Activated CD8-positive, alpha-beta memory T cell treated with anti-CD3 and anti-CD28 coated beads, Interleukin-2, amount 50 U/mL, for 24 hours (primary cell): Measurements from ENCODE around the gene TRIOBP.

Experiments
- DNase-seq: peaks from one replicate; pipeline ENCODE4 v3.0.0-alpha.2; 2020; ENCODE audit errors: extremely low read depth

TRIOBP gene

DNA sequence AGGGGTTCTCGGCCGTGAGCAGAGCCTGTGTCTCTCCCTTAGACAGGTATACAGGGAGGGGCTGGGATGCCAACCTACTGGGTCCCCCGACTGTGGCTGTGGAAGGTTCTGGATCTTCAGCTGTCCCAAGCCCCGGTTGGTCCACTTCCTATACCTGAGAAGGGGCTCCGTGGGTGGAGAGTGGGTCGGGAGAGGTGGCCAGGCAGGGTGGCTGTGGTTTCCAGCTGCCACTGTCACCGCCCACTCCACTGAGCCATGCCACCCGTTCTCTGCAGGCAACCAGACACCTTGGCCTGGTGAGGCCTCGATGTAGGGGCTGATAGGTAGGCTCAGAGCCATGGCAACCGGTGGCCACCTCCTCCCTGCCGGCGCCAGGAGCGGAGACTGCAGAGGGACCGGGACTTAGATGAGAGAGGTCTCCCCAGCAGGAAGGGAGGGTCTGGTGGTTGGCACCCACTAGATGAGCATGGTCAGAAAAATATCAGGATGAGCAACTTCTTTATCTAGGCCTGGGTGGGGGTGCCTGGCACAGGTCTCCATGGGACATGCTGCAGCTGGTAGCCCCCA is 53.8 kb downstream of the TRIOBP start:
- no peak for DNase-seq

GRCh38 chr22:37751449-37752188 is 54.8 kb downstream of the TRIOBP start:
- DNase-seq = no peak

- DNase-seq = no peak
Measured at GRCh38 chr22:37752189-37753087, 55.6 kb downstream of the TRIOBP start.

- no peak for DNase-seq
Measured at GRCh38 chr22:37753746-37754145, 56.9 kb downstream of the TRIOBP start.

DNA sequence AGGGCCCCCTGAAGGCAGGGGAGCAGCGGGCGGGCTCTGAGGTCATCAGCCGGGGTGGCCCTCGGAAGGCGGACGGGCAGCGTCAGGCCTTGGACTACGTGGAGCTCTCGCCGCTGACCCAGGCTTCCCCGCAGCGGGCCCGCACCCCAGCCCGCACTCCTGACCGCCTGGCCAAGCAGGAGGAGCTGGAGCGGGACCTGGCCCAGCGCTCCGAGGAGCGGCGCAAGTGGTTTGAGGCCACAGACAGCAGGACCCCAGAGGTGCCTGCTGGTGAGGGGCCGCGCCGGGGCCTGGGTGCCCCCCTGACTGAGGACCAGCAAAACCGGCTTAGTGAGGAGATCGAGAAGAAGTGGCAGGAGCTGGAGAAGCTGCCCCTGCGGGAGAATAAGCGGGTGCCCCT is 60.8 kb downstream of the TRIOBP start:
- DNase-seq = no peak

DNA sequence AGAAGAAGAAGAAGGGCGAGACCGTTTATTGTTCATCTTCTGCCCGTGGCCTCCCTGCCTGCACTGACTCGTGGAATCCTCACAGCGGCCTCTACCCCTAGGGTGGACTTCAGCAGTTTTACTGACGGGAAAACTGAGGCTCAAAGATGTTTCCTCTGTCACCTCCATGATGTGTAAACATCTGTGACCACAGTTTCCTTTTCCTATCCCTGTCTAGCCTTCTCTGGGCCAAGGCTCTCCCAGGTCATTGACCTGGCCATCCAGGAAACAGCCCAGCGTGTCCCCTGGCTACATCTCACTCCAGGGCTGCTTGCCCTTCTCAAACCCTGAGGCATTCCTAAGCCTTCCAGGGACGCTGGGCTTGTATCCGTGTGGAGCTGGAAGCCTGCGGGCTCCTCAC is 61.8 kb downstream of the TRIOBP start:
- no peak for DNase-seq

GRCh38 chr22:37759281-37759680 is 62.4 kb downstream of the TRIOBP start:
- DNase-seq = no peak

- DNase-seq = no peak
Measured at GRCh38 chr22:37760152-37760551, 63.3 kb downstream of the TRIOBP start.

DNA sequence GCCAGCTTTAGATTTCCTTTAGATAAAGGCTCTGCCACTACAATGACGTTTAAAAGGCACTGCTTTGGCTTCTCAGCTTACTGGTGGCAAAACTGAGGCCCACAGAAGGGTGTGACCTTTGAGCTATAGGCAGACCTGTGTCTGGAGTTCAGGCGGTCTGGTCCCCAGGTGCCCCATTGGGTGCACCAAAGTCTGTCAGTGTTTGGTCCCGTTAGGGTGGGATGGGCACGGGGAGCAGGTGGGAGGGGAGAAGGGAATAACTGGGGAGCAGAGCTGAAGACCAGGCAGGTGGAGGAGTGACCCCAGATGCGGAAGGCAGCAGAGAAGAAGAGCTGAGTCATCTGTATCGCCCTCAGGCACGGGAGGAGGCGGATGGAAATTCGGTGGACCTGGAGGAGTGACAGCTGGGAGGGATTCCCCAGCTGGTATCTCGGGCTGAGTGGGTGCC is 65.6 kb downstream of the TRIOBP start:
- no peak for DNase-seq

DNA sequence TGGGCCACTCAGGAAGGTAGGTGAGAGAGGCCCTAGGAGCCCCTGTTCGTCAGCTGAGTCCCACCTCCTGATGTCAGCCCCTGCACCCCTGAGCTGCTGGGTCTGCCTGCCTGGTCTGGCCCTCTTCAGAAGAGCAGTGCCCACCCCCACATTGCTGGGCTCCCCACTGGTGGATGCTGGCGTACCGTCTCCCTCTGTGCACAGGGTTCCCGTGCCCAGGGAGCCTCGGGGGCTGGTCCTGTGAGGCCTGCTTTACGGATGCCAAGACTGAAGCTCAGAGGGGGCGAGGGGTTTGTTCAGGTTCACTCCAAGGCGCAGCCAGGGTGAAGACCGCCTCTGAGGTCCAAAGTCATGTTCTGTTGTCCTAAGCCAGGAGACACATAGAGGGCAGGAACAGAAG is 66.2 kb downstream of the TRIOBP start:
- DNase-seq = no peak

- no peak for DNase-seq
Measured at GRCh38 chr22:37763652-37764051, 66.8 kb downstream of the TRIOBP start.

- no peak for DNase-seq
Measured at GRCh38 chr22:37764622-37765021, 67.8 kb downstream of the TRIOBP start.

- no peak for DNase-seq
Measured at GRCh38 chr22:37765498-37765897, 68.7 kb downstream of the TRIOBP start.

DNA sequence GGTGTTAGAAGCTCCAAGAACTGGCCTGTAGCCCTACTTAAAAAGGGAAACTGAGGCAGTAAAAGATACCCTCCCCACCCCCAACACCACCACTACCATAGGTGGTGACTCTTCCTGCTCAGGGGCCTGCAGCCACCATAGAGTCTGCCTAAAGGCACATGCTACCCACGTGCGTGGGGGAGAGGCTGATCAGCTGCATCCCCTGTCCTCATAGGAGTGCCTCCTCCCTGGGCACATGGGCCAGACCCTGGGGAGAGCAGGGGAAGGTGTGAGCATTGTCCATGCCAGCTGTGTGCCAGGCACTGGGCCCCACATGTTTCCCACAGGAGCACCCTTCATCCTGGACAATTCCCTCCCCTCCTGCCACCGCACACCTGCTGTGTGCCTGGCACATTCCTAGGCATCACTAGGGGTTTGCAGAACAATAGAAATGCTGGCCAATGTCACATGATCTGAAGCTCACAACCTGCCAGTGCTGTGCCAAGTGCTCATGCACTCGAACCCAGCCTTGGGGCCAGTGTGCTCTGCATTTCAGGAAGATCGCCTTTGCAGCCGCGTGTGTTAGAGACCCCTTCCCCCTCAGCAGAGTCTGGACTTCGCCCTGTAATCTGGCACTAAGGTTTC is 69.2 kb downstream of the TRIOBP start:
- no peak for DNase-seq

DNA sequence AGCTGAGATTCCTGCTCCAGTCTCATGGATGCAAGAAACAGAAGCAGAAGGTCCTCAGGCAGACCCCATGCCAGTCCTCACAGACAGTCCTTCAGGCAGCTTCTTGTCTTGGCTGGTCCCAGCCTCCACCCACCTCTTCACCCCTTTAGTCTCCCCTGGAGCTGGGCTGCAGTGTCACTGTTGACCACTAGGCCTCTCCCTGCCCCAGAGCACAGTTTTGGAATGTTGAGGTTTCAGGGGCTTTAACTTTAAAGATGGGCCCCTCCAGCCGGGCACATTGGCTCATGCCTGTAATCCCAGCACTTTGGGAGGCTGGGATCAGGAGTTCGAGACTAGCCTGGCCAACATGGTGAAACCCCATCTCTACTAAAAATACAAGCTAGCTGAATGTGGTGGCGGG is 71.4 kb downstream of the TRIOBP start:
- DNase-seq = no peak

DNA sequence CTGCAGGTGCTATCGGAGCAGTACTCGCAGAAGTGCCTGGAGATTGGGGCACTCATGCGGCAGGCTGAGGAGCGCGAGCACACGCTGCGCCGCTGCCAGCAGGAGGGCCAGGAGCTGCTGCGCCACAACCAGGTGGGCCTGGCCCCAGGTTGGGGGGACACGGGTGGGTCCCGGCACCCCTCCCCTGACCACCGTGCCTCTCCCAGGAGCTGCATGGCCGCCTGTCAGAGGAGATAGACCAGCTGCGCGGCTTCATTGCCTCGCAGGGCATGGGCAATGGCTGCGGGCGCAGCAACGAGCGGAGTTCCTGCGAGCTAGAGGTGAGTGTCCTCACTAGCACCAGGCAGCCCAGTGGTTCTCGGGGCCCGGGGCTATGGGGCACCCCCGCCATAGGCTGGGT is 72.2 kb downstream of the TRIOBP start:
- DNase-seq = no peak

GRCh38 chr22:37771081-37771480 is 74.2 kb downstream of the TRIOBP start:
- no peak for DNase-seq

- no peak for DNase-seq
Measured at GRCh38 chr22:37771702-37772427, 75.0 kb downstream of the TRIOBP start.

DNA sequence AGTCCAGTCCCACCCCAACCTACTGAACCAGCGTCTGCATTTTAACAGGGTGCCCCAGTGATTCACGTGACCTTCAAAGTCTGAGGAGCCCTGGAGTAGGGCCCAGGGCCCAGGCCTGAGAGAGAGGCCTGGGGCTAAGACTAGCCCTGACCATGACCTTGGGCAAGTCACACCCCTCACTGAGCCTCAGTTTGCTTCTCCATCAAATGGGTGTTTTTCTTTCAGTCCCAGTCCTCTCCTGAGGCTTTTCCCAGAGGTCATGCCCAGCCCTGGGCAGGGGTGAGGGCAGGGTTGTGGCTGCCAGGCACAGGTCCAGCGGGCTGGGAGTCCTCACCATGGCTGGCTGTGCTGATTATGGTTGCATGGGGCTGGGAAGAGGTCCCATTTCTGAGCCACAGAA is 77.9 kb downstream of the TRIOBP start:
- DNase-seq = no peak

DNA sequence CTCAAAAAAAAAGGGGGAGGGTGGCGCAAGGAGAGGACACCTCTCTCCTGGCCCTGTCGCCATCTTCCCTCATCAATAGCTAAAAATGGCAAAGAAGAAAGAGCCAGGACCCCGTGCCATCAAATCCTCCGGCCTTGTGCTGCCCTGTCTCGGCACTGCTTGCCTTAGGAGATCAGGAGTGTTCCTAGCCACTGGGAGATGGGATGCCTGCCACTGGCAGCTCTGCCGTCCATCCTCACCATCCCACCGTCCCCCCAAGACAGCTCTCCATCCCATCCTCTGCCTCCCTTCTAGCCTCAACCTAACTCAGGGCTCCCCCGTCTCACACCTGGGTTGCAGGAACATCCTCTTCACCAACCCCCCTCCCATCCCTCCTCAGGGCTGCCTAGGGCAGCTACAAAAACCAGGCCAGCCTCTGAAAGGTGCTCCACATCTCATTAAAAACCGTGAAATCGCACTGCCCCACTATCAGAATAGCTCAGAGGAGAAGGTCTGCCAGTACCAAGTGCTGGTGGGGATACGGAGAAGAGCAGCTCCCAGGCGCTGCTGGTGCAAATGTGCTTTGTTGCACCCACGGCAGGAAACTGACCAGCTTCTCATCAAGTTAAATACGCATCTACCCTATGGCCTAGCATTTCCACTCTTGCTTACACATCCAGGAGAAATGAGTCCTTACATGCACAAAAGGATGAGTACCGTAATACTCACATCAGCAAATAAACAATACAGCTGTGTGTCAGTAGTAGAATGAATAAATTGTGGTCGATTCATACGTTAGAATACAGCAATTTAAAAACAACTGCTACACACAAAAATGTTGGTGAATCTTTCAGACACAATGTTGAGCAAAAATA is 79.2 kb downstream of the TRIOBP start:
- no peak for DNase-seq

GRCh38 chr22:37776639-37777005 is 79.8 kb downstream of the TRIOBP start:
- DNase-seq = no peak
